DND-41 (cell line): ENCODE measurements around the gene SOCS3.
A peak's percentile ranks its signal among the peaks of the same experiment; 100 is the strongest.

Source experiments
- CTCF ChIP-seq: IDR thresholded peaks from 2 replicates; pipeline ENCODE4 v1.5.1; 2012; ENCODE audit warnings: borderline replicate concordance, low read length, moderate library complexity, mild to moderate bottlenecking; ENCODE audit not compliant: poor library complexity, severe bottlenecking; ENCODE audit errors: extremely low read depth
- EZH2 ChIP-seq: IDR thresholded peaks from 3 replicates; pipeline ENCODE4 v1.6.1; 2012; ENCODE audit warnings: borderline replicate concordance, low read depth, mild to moderate bottlenecking, moderate library complexity, low read length, inconsistent platforms; ENCODE audit not compliant: severe bottlenecking

- TF ChIP-seq CTCF = peak; percentile 31
- TF ChIP-seq EZH2 = no peak
These were observed 9.8 kb downstream of the SOCS3 start for GRCh38 chr17:78349891-78350642.
